HG02943 (cell line): ENCODE data around the gene NCSTN.

ENCODE experiments used
- ATAC-seq: cut with Tn5 transposase; IDR thresholded peaks from one replicate; pipeline ENCODE4 v1.9.1; 2021; ENCODE audit warnings: mild to moderate bottlenecking, low read depth, moderate library complexity; ENCODE audit not compliant: unreplicated experiment

NCSTN gene

DNA sequence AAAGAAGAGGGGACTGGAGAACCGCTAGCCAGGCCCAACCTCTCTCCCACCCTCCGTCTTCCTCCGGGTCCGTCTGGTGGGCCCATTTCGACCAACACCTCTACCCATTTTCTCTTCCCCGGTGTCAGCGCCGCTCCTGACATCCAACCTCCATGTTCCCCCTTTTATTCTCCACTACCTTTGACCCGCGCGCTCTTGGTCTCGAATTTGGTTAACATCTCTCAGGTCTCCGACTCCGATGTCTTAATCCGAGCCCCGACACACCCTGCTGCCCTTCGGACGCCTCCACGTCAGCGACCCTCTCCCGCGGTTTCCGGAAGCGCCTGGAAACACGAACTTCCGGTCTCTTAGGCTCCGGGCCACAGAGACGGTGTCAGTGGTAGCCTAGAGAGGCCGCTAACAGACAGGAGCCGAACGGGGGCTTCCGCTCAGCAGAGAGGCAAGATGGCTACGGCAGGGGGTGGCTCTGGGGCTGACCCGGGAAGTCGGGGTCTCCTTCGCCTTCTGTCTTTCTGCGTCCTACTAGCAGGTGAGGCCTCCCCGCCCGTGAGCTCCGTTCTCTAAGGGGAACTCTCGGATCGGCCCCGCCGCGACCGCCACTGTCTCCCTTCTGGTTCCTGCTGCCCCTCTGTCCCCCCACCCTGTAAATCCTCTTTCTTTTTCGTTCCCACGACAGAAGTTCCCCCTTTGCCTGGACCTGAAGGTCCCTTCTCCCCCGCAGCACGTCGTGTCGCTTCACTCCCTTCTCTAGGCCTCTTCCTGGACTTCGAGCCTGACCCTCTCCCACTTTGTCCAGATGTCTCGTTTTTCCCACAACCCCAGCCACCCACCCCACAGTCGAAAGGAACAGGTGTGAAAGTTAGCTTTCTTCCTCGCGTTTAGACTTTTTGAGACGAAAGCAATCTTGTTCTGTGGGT lies at the start of gene NCSTN, which contains the start of gene COPA:
TSS of gene NCSTN (plus strand) at position 431 of the 917 bp plus-strand sequence. CDS start at position 445, 14 bp downstream.
TSS of gene COPA (minus strand) at position 298 of the 917 bp plus-strand sequence. CDS start at position 218, 80 bp downstream.
- ATAC-seq, result peak; percentile 85

DNA sequence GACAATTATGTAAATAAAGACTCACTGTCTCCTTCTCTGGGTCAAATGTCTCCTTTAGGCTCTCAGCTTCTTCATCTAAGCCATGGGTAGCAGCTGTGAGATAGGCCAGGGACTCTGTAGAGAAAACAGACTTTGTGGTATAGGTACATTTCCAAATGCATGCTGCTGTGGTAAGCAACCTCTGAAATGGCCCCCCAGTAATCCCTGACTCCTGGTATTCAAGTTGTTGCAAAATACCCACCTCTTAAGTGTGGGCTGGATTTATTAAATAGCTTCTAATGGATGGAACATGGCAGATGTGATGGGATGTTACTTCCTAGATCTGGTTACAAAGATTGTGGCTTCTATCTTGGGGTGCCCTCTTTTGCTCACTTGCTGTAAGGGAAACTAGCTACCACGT lies 47.1 kb upstream of the NCSTN start:
- no peak for ATAC-seq

DNA sequence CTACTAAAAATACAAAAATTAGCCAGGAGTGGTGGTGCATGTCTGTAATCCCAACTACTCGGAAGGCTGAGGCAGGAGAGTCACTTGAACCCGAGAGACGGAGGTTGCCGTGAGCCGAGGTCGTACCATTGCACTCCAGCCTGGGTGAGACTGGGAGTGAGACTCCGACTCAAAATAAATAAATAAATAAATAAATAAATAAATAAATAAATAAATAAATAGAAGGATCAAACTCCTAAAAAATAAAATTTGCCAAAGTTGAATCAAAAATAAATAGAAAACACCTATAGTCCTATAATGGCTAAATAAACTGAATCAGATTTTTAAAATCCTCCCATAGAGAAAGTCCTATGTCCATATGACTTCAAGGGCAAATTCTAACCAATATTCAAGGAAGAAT lies 43.0 kb upstream of the NCSTN start:
- ATAC-seq, result no peak

DNA sequence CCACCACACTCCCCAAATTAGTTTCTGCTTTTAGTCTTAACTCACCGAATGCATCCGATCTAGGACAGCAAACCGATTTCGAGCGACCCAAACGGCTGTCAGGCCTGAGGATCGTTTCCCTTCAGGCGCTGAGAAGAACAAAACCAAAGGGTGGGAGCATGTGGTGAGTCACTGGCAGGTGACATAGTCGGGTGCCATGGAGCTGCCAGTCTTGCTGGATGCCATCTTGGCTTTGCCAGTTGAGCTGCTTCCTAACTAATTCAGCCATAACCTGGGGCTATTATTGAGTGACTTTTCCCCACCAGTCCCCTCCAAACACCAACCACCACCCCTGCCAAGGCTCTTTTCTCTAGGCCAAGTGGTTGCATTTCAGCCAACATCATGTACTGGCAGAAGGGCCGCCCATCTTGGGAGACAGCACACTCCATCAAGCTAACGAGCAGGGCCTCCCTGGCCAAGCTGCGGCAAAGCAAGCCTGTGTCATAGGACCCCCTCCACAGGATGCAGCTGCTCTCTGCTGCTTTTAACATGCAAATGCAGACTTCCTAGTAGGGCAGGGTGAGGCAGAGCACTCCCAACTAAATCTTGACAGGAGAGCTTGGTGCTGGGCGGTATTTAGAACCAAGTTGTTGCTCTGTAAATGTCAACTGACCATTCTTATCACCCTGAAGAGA lies 35.9 kb upstream of the NCSTN start:
- no peak for ATAC-seq

DNA sequence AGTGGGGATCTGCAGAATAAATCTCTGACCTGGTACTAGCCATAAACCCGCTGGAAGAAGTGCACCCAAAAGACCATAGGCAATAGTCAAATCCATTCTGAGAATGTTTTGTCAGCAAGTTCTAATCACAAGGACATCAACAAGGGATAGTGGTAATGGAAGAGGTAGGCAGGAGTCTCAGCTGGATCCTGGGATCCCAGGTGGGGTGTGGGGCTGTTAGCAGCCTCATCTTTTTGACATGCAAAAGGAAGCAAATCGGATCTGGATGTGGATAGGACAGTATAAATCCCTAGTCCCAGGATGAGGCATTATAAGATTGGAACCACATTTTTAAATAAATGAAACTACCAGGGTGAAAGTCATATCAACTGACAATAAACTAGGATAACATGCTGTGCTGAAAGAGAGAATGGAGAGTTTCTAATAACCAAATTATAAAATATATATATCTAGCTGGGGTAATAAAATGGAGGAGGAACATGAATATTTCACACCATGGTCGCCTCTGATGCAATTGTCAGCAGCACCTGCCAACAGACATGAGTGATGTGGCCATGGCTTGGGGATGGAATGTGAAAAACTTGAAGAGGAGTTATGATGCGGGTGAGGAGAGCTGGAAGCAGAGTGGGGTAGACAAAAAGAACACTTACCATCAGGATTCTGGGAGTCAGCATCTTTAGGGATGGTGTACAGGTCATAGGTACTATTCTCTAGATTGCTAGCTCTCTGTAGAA lies 34.6 kb upstream of the NCSTN start:
- no peak for ATAC-seq

DNA sequence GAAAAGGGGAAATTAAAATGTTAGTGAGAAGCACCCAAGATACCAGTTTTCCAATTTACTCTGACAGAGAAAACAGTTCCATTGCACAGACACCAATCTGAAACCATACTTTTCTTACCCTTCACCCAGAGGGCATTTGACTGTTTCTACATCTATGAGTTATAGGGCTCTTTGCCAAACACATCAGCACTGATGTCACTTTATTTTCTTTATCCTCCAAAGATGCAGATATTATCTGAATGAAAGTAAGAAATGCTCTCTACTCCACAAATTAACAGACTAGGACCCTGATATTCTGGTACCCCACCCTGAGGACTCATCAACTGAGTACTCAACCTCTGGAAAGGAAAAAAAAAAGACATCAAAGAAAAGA lies 34.0 kb upstream of the NCSTN start:
- ATAC-seq, result no peak

DNA sequence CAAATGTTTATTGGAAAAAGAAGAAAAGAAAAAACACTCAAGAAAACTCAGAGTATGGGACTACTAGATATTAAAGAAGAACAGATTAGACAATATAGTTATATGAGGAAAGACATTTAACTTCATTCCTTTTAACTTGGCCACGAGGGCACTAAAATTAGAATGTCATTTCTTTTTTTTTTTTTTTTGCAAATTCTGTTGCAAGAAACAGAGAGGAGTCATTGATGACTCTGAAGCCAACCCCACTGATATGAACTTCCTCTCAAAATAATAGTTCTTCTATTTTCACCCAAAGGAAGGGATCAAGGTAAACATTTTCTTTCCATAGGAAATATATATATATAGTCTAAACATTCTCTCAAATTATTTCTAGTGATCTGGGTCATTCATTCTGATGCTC lies 33.6 kb upstream of the NCSTN start:
- ATAC-seq, result no peak

DNA sequence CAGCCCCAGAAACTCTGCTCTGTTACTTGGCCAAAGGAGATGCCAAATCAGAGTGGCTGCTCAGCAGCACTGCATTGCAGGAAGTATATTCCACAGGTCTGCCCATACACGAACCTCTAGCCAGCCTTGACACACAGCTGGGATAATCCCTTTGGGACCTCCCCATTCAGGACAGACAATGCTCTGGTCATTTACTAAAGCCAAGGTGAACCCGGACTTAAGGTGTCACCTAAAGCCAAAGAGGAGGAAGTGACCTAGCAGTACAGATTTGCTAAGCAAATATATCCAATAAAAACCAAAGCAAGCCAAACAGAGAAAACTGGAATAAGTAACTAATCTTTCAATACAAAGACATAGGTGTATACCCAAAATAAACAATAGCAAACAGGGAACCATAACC lies 27.8 kb upstream of the NCSTN start:
- no peak for ATAC-seq

DNA sequence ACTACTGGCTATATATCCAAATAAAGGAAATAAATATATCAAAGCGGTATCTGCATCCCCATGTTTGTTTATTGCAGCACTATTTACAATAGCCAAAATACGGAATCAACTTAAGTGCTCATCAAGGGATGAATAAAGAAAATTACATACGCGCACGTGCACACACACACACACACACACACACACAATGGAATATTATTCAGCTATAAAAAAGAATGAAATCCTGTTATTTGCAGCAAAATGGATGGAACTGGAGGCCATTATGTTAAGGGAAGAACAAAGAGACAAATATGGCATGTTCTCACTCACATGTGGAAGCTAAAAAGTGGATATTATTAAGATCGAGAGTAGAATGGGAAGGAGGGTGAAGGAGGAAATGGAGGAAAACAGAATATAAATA lies 20.4 kb upstream of the NCSTN start:
- ATAC-seq, result no peak

DNA sequence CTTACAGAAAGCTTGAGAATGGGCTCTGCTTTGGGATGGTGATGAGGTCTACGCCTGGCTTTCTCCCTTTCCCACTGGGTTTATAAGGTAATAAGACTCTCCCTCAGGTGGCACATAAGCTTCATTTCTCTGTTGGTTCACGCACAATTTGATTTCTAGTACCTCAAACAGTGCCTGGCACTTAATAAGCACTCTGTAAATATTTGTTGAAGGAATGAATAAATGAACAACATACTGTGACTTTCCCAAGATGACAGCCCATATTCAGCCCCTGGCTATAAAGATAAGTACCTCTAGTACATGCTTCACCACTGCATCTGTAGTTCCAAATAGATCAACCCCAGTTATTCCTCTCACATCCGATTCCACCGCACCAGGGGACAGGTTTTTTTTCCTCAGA lies 17.9 kb upstream of the NCSTN start:
- no peak for ATAC-seq

DNA sequence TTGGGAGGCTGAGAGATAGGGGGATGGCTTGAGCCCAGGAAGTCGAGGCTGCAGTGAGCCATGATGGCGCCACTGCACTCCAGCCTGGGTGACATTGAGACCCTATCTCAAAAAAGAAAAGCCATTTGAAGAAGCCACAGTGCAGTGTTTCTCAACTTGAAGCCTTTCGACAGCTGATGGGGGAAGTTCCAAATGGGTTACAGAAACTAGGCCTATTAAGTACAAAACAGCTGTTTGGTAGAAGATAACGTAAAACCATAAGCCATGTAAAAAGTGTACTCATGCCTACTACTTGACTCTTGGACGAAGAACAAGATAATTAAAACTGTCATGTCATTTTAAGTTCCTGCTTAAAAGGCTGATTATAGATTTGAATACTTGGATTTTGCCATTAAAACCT lies 16.8 kb upstream of the NCSTN start:
- no peak for ATAC-seq

DNA sequence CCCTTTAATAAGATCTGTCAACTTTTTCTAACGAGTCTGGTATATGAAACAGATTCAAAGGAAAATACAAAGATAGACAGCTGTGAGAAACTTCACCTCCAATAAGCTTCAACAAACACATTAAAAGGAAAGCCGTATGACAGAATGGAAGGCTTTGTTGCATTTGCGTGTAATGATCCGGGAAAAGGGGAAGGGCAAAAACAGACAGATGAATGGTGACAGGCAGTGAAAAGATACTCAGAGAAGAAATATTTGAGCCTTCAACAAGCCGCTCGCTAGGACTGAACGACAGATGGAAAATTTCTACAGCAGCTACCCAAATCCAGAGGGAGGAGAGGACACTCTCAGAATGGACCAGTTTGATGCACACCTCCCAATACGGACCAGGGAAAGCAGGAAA lies 15.0 kb upstream of the NCSTN start:
- no peak for ATAC-seq

DNA sequence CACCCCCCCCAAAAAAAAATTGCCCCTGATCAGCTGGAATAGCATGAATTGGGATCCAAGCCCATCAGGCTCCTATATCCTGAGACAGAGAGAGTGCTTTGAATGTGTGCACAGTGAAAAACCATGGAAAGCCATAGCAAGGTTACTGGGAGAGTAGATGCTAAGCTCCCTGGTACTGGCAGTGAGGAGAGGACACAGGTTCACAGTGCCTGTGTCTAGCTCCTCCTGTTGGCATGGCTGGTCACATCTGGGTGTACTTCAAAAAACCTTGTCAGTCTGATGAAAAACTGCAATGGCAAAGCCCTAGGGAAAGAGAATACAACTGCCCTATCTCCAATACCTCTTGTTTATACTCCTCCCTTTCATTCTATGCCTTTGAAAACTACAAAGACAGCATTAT lies 13.1 kb upstream of the NCSTN start:
- ATAC-seq, result no peak

DNA sequence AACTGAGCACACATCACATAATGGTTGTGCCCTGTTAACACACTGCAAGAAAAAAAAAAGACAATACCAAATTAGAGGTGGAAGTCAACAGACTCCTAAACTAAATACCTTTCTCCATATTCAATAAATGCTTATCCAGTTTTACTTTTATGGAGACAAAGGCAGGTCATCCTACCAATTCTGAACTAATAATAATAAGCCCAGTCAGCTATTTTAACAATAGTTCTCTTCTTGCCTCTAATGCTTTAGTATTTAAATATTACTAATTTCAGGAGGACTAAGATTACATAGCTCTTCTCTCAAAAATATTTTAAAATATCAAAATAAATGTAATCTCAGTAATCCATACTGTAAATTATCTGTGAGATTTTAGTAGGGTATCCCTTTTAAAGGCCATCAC lies 10.7 kb upstream of the NCSTN start:
- ATAC-seq, result no peak

DNA sequence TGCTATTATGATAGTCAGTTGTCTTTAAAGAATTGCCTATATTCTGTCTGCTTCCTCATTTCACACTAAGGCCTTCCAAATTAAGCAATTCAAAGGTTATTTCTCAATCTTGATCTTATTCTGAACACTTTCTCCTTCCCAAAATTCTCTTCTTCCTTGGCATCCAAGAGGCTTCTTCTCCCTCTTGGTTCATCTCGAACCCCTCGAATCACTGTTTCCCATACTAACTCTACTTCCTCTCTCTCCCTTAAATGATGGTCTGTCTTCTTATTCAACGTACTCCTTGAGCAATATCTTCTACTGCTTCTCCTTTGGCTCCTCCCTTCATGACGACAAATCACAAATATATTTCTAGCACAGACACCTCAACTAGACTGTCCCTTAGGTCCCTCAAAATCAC lies 4.6 kb upstream of the NCSTN start:
- no peak for ATAC-seq

DNA sequence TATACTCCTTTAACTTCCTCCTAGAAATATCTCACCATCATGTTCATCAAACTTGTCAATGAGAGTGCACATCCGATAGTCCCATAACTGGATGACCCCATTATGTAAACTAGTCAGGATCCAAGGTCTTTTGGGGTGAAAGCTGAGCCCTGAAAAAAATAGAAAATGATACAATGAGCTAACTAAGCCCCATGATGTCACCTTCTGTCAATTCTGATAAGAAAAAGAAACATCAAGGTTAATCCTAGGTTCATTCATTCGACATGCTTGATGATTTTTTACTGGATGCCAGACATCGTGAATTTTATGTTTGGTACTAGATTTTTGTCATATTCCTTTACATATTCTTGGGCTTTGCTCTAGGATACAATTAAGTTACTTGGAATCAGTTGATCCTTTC lies 3.0 kb upstream of the NCSTN start:
- no peak for ATAC-seq

DNA sequence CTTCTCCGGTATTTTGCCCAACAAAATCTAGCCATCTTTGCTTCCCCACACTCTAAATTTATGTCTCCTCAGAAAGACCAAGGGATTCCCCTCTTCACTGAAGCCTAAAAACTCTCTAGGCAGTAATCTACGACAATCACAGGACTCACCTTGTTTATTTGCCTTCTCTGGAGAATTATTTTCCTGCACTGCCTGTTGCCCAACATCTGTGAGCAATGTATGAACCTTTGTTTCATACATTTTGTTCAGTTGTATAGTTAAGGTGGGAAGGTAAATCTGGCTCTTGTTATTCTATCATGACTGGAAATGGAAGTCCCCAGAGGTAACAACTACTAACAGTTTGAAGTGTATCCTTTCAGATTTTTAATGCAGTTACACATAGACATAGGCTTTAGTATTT lies 2.3 kb upstream of the NCSTN start:
- ATAC-seq, result no peak

DNA sequence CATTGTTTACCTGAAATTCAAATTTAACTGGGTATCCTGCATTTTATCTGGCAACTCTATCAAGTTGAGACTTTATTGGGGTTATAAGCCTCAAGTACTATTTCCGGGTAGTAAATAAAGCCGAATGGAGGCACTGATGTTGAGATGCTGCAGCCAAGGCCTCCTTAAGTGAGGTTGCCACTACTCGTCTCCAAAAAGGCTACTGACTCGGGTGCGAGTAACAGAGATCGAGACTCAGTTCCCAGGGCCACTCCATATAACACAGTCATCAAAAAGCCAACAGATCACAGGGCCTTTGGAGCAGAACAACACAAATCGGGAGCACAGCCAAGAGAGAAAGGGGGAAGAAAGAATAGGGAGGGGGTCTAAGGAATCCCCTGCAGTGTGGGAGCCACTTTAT lies 657 bp upstream of the NCSTN start:
- no peak for ATAC-seq

DNA sequence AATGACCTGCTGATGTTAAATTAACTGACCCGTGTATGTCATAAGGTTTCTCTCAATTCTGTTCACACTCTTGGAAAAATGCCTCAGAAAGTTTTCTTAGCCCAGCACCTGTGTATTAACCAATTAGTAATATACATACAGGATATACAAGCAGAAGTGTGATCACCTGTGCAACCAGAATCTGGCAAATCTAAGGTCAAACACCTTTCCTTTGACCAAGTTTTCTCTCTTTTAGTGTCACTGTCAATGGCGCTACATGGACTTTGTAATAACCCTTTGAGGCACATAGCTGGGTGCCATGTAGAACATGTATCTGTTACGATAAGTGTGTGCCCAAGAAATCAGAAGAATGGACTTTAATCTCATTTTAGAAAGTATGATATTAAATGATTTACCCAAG lies 1.1 kb downstream of the NCSTN start:
- no peak for ATAC-seq

DNA sequence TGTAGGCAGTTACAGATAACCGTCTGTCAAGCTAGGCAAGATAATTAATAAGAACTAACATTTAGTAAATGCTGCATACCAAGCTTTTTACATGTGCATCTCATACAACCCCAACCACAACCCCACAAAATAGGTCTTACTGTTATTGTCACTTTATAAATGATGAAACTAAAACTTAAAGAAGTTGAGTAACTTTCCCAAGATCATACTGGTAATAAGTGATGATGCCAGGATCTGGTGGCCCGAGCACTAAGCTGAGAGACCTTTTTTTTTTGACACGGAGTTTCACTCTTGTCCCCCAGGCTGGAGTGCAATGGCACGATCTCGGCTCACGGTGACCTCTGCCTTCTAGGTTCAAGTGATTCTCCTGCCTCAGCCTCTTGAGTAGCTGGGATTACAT lies 1.8 kb downstream of the NCSTN start:
- ATAC-seq, result no peak

DNA sequence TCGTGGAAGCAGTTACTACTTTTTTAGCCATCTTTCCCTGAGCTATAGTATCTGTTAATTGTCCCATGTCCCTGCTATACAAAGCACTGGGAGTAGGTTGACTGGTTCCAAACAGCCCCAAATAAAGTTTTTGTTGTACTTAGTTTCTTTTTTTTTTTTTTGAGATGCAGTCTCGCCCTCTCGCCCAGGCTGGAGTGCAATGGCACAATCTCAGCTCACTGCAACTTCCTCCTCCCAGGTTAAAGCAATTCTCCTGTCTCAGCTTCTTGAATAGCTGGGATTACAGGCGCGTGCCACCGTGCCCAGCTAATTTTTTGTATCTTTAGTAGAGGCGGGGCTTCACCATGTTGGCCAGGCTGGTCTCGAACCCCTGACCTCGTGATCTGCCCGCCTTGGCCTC lies 3.3 kb downstream of the NCSTN start:
- ATAC-seq, result no peak
